LoVo (cell line): ENCODE measurements around the gene ELMOD1.

Source experiments
- DNase-seq: peaks from one replicate; pipeline ENCODE4 v3.0.0-alpha.2; 2016; ENCODE audit warnings: low spot score

Gene ELMOD1

DNA sequence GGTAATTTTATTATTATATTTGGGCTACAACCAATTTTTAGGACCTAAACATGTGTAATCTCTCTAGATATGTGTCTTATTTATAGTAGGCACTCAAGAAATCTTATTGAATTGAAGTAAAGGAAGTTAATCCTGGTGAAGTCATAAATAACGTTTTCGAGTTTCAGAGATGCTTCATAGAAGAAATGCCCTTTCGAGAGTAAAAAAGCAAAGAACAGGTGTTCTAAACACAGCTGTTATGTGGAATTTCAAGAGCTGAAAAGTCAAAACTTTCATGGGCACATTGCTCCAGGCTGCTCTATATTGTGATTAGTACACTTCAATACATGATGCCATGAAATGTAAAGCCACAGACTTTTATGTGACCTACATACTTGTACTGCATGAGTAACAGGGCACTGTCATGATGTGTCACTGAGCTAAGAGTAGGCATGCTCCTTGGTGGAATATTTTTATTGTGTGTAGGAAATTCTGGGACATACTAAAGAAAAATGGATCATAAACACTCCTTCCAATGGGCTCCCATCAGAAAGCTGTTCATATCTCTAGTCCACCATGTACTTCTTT lies 7.2 kb upstream of the ELMOD1 start:
- DNase-seq = no peak

DNA sequence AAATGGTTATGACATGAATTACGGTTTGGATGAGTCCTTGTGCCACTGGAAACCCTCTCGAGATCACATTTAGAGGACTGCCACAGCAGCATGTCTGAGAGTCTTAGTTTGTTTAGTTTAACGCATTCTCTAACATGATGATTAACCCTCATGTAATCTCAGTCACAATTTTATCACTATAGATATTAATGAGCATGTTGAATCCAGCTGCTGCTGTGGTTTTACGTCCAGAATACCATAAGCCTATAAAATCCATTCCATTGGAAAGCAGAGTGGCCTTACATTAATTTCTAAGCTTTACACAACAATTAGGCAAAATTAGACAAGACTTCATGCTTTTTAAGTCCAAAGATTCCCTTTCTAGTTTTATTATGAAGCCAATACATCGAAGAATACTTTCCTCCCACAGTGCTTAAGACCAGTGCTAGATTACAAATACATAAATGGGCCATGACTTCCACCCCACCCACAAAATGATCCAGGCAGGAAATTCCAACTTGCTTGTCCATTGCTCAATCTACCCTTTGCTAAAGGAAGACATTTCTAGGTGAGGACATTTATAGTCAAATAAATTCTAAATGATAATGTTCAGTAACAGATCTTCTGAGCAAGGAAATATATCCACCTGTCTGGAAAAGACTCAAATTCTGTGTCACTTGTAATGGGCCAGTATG lies 3.5 kb upstream of the ELMOD1 start:
- no peak for DNase-seq

DNA sequence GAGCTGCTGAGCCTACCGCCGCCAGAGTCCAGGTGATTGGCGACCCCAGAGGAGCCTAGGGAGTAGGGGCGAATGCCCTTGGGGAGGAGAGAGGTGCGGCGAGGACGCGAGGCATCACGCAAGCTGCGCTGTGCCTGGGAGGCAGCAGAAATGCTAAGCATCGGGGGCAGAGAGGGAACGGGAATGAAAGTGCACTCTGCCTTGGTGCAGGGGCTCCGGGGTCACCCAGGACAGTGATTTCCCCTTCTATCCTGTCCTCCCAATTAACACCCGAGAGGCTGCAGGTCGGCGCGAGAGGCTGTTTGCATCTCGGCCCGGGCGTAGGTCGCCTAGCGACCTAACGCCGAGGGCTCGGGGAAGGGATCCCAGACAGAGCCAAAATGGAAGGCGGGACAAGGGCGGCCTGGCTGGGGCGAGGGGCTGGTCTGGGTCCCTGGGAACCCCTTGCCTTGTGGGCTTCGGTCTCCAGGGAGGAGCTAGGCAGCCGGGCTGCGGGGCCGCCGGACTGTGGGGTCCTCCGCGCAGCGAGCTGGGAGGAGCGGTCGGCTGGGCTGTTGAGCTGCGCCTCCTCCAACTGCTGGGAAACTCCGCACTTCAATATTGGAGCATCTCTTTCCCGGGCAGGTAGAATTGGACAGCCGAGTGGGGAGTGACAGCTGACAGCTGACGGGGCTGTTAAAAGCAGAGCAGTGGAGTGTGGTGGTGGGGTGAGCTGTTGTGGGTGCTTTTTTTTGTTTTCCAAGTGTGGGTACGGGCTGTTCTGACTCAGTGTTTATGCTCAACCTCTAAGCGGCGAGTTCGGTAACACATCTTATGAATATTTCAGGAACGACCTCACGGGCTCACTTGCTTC lies 657 bp downstream of the ELMOD1 start:
- DNase-seq = no peak

DNA sequence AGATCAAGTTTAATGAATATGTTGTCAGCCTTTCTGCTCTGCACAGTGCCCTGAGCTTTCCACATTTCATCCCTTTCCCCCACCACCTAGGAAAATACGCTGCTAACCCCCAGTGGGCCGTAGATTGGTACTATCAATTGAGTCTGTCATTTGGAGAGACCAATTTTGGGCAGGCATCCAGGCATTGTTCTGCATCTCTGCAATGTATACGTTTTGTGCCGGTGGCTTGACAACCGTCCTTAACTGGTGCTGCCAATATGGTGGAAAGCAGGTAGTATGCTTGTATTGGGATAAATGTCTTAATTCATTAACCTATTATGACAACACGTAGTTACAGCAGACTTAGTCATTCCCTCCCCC lies 1.3 kb downstream of the ELMOD1 start:
- DNase-seq = no peak

DNA sequence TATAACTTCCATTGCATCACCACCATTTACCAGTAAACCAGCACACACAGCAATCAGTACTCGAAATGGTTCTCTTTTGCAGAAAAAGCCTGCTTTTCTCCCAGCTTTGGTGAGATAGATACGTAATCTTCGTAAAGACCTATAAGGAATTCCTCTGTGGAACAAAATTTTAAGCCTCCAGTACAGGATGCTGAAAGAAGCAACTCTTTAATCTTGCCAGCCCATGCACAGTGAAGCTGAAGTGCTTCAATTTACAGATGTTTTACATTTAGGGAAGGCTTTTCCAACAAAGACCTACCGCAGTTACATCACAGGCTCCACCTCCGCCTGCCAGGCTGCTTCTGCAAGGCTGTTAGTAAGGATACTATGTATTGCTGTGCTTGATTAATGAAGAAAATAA lies 1.9 kb downstream of the ELMOD1 start:
- DNase-seq = no peak

DNA sequence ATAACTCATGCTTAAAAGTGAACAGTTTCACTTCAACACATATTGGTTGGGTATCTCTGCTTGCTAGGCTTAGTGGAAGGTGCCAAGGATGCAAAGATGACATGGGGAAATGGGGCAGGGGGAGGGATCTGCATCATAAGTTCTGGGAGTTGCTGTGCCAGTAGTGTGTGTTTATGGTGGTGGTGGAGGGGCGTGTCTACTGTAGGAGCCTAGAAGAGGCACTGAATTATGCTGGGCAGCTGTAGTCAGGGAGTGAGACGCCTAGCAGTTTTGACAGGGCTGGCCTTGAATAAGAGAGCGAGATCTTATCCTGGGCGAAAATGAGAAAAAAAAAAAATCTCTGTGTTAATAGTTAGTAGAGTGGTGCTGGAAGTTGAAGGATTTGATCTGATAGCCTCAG lies 3.0 kb downstream of the ELMOD1 start:
- no peak for DNase-seq

DNA sequence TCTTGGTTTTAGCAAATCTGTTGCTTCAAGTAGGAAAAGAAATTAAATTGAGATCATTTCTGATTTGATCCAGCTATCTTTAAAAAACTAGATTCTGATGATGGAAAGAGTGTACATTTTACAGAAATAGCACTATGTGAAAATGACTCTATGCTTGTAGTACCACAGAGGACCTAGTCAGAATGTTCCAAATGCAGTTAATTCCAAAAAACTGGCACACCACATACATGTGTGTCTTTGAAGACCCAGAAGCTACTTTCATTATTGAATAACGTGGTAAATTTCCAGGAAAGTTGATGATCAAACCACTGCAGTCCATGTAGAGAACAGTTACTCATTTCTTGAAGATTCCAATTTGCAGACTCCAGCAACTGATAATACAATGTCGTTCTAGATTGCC lies 3.8 kb downstream of the ELMOD1 start:
- DNase-seq = no peak

DNA sequence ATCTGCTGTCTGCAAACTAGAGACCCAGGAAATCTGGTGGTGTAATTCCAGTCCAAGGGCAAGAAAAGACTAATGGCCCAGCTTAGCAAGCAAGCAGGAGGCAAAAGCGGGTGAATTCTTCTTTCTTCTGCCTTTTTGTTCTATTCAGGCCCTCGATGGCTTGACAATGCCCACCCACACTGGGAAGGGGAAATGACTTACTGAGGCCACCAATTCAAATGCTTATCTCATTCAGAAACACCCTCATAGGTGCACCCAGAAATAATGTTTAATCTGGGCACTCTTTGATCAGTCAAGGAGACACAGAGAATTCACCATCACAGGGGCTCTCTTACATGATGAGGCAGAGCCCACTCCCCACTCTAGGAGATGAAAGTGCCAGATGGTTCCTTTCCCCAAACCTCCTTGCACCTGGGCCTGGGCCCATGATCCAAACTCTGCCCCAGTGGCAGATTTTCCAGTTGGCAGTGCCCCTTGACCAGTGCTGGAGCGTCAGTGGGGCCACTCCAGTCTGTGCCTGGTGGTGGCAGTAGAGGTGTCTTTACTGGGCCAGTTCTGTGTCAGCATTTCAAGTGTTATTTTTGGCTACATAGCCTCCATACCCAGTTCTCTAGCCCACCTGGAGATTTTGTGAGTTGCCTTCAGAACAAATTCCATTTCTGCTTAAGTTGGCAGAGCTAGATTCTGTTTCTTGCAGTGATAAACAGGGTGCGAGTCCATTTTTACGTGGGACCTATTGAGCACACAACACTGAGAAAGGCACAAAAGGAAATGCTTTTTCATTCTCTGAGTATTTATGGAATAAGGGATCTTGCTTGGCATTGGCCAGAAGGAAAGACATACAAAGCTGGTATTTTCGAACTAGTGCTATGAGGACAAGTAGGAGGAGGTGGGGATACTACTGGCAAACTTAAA lies 7.5 kb downstream of the ELMOD1 start:
- DNase-seq = no peak

DNA sequence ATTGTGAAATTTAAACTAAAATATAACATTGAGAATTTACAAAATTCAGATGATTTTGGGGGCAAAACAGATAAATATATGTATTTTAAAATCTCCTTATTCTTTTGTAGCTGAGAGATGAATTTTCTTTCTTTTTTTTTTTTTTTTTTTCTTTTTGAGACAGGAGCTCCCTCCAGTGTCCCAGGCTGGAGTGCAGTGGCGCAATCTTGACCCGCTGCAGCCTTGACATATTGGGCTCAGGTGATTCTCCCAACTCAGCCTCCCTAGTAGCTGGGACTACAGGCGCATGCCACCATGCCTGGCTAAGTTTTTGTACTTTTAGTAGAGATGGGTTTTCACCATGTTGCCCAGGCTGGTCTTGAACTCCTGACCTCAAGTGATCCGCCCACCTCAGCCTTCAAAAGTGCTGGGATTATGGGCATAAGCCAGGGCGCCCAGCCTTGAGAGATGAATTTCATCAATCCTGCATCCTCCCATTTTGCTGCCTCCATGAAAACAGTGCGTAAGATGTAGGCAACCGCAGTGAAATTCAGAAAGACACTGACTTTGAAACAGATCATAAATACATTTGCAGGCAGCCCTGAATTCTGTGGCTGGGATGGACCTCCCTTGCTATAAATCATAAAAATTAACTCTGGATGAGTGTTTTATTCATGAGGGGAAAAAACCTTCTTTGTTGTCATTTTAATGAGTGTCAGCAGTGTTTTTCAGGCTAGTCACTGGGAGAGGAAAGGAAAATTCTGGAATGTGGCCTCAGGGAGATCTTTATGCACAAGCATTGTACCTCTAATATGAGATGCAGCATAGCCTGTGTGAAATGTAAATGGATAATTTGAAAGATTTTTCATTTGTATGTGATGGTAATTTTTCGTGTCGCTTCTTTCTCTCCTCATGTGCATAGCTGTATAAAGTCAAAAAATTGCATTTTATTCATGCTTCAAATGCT lies 14.4 kb downstream of the ELMOD1 start:
- DNase-seq = no peak

DNA sequence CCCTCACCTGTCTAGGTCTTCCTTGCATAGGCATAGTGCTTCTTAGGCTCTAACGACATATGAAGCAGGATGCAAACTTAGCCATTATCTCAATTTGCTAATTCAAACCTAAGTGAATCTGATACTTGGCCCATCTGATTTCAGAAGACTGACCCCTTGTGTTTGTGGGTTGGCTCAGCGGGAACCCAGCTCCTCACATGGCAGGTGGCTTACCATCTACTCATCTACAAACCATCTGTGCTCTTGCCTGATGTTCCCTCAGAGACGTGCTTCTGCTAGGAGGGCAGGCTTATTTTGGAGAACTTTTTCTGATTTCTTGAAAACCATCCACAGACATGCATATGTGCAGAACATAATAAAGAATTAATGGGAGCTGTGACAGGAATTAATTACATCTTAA lies 15.2 kb downstream of the ELMOD1 start:
- no peak for DNase-seq

DNA sequence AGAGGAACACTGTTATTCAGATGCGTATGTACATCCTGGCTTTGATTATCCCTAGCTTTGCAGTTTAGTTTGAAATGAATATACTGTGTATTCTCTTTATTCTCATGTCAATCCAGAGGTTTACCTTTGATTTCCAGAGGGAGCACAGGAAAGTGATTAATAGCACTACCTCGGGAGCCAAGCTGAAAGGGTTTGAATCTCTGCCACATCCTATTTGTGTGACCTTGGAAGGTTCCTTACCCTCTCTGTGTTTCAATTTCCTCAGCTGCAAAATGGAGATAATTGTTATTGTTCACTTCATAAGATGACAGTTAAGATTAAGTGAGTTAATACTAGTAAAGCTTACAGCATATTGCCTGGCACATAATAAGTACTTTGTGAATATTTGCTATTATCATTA lies 17.9 kb downstream of the ELMOD1 start:
- DNase-seq = no peak

DNA sequence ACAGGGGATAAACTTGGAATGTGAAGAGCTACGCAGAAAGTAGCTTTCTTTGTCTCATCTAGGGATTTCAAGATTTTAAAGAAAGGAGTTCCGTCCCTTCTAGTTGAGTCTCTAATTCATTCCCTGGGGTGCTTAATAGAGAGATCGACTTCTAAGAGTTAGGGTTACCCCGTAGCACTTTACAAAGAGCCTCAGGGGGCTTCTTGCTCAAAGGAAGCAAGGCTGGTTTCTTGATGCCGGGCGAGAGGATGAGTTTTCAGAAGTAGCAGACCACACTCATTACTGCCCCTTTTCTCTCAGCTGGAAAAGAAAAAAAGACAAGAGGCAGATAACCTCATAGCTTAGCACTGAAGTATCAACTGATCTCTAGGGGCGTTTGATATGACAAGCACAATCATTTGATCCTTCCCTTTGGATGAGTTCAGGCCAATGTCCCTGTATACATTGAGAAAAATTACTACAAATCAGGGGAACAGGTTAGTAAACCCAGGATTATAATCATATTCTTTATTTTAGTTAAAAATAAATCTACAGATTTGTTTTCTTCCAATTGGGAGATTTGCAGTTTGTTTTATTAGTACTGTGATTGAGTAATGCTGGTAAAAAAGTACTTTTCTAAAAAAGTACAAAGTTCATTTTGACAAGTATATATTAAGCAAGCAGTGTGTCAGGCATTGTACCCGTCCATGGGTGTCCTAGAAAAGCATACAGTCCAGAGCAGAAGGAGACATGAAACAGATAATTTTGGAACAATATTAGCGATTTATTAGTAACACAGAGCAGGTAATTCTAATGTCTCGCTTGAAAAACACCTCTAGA lies 18.7 kb downstream of the ELMOD1 start:
- no peak for DNase-seq

DNA sequence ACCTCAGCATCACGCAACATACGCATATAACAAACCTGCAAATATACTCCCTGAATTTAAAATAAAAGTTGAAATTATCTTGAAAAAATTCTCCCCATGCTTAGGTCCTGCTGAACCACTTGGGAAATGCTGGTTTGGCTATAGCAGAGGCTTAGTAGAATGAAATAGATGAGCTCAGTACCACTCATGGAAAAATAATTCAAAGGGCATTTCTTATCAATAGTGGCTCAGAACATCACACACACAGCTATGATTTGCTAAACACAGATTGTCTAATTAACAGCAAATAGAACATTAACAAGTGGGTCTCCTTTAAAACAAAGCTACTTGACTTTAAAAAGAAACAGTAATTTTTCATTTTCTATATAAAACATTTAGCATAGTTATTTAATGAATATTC lies 21.5 kb downstream of the ELMOD1 start:
- DNase-seq = no peak

DNA sequence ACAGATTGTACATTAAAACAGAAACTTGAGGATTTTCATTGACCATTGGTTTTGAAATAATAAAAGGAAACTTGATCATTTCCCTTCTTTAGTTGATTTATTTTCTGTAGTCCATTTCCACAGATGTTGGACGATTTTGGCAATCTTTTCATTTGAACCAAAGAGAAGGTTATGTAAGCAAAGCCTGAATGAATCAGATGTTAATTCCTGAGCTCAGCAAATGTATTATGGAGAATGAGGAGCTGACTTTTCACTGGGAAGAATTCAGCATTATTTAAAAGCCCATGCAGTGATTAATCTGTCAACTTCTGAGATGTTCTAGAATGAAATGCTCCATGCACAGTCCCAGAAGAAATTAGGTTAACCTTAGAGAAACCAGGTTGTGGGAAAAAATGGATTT lies 29.0 kb downstream of the ELMOD1 start:
- DNase-seq = no peak

DNA sequence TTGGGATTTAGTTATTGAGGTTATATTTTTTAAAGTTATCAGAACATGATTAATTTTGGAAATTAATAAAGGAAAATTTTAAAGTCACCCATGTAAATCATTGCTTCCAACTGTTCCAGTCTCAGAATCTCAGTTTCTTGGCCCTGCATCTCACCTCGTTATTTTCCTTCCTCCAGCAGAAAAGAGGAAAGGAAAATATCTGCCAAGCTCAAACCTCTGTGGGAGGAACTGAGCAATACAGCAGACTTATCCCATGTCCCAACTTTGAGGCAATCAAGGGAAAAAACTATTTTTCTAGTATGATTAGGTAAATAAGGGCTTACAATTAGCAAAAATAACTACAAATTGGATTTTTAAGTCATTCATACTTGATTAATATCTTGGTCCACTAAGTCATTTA lies 30.1 kb downstream of the ELMOD1 start:
- DNase-seq = no peak

DNA sequence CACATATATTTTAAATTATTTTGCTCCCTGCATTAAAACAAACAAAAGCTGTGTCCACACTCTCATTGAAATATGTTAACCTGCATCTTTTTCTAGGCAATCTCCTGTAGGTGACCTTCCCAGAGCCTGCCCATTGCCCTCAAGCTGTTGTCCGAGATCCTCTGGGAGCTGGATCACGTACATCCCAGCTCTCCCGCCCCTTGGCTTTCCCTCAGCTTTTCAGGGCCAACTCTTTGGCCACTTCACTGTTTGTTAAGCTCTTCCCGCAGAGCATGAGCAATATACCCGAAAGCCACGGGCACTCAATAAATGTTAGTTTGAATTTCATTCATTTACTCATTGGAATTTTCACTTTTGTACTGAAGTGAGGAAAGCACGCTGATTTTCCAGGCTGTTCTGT lies 32.2 kb downstream of the ELMOD1 start:
- DNase-seq = no peak

DNA sequence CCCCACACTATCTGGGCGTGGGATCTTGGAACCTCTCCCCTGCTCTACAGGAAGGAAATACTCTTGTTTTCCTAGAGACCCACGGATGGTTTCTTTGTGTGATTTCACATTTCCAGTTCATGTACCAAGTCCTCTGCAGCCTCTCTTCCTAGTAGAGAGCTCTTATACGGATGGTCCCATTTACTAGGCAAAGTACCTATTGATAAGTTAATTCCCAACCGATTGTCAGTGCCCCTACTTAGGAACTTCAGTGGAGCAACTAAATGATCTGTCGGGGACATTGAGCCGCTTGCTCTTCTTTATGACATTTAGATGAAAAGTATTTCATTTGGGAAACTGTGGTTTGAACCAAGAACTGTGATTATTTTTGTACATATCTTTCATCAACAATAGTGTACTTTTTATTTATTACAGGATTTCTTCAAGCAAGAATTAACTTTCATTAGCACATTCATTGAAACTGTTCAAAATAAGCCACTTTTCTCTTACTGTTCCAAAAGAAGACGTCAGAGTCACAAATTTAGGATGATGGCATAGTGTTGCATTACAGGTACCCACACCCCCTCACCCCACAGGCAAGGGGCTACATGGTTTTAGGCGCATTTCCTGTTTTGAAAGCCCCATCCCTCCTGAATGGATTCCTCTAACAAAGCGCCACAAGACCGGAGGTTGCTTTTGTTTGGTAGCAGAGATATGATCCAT lies 34.2 kb downstream of the ELMOD1 start:
- no peak for DNase-seq

DNA sequence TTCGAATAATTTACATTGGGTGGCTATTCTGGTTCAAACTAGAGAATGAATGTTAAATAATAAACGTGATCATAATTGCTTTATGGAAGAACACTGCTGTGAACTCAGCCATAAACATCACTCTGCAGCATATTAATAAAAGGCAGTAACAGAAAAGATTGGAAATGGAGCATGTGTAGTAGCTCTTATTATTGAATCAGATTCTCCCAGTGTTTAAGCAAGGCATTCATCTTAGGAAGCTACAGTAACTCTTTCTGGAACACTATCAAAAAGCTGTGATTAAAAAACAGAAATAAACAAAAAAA lies 34.7 kb downstream of the ELMOD1 start:
- DNase-seq = no peak

DNA sequence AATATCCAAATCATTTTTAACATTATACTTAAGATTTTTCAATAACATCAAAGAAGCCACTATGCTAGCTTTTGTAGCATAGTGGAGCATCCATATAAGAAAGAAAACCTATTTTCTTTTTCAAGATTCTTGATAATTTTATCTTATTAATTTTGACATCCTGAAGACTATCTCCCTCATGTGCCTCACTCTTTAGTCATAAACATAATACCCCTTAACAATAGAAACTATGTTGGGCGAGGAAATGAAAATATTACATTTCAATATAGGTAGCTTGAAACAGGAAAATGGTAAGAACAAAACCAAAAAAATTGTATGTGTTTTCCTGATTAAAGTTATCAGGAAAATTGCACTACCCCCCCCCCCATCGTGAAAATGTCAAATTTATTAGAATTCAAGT lies 40.1 kb downstream of the ELMOD1 start:
- DNase-seq = no peak

DNA sequence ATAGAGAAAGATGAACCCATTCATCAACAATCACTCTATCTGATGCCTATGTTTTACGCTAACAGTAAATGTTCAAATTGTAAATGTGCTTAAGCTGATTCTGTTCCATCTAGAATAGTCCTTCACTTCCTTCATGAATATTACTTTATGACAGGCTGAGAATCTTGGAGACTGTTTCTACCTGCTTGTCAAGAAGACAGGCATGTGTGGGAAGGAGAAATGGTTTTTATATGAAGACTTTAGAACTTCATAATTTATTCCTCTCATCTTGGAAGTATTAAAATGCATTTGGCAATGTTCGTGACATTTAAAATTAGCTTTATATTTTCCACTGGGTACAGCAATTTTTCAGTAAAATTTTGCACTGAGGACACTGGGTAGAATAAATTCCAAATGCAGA lies 41.0 kb downstream of the ELMOD1 start:
- DNase-seq = no peak
